Measurements from ENCODE around the gene XAB2. TPM values are rescaled to one million over a fixed set of nuclear protein-coding genes. Genes with fewer than 3 reads are reported as not detected.

XAB2 gene
- total RNA-seq, 3 donors from 2014 or later = 41.3 to 49.0 (median 41.9) TPM

DNA sequence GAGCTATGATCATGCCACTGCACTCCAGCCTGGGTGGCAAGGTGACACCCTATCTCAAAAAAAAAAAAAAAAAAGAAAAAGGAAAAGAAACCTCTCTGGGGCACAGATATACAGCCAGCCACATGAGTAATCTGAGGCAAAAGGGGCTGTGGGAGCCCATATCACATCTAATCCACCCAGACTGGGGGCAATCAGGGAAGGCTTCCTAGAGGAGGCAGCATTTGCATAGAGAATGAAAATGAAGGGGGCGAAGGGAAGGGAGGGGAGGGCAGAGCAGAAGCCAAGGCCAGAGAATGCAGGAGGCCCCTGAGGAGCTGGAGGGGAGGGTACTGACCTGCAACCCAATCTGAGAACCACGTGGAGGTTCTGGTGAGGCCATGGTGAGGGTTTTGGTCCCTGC lies 20.8 kb upstream of the XAB2 start:
- no peak for DNase-seq (ENCODE audit: low spot score in 2 of 2)
- Histone ChIP-seq H3K9me3 (no peaks in the 10 kb centered on the region), H3K27me3 (no peaks in the 10 kb centered on the region), H3K27ac (peak overlapping the region in 1 of 2 donors; percentile 68), H3K36me3 (no peaks in the 10 kb centered on the region), H3K4me1 (no peaks in the 10 kb centered on the region), H3K4me3 (no peak overlapping the region)
- intact Hi-C loops (cut with DNase I; ENCODE audit: low total_unique reads) = no loop called here
- TF ChIP-seq, protein P1, sequence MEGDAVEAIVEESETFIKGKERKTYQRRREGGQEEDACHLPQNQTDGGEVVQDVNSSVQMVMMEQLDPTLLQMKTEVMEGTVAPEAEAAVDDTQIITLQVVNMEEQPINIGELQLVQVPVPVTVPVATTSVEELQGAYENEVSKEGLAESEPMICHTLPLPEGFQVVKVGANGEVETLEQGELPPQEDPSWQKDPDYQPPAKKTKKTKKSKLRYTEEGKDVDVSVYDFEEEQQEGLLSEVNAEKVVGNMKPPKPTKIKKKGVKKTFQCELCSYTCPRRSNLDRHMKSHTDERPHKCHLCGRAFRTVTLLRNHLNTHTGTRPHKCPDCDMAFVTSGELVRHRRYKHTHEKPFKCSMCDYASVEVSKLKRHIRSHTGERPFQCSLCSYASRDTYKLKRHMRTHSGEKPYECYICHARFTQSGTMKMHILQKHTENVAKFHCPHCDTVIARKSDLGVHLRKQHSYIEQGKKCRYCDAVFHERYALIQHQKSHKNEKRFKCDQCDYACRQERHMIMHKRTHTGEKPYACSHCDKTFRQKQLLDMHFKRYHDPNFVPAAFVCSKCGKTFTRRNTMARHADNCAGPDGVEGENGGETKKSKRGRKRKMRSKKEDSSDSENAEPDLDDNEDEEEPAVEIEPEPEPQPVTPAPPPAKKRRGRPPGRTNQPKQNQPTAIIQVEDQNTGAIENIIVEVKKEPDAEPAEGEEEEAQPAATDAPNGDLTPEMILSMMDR (IDR thresholded peaks at IDR 0.05) = no peak

DNA sequence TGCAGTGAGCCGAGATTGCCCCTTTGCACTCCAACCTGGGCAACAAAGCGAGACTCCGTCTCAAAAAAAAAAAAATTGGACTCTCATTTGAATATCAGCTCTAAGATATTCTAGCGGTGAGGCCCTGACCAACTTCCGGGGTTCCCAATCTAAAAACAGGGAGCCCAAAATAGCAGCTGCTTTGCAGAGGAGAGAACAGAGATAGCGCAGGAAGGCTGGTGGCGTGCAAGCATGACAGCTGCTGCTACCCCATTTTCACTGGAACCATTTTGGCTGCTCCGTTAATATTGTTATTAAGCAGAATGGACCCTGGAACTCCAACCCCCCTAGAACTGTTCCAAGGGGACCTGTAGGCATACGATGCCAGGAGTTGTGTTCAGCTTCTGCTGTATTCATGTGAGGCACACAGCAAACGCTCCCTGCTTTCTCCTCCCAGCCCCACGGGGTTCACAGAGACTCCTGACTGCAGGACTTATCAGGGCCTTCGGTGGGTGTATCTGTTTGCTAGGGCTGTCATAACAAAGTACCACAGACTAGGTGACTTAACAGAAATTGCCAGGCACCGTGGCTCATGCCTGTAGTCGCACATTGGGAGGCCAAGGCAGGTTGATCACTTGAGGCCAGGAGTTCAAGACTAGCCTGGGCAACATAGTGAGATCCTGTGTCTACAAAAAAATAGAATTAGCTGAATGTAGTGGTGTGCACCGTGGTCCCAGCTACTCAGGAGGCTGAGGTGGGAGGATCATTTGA lies 19.1 kb upstream of the XAB2 start:
- Histone ChIP-seq H3K9me3 (no peaks in the 10 kb centered on the region), H3K27me3 (no peaks in the 10 kb centered on the region), H3K27ac (peak overlapping the region; percentile 56 to 68), H3K36me3 (no peaks in the 10 kb centered on the region), H3K4me3 (no peak overlapping the region), H3K4me1 (no peaks in the 10 kb centered on the region)
- no peak for TF ChIP-seq POLR2AphosphoS5 (IDR thresholded peaks at IDR 0.05)
- TF ChIP-seq, protein P1 (IDR thresholded peaks at IDR 0.05) = no peak
- TF ChIP-seq POLR2A (IDR thresholded peaks at IDR 0.05) = no peak
- no peak for DNase-seq (ENCODE audit: low spot score in 2 of 2)
- intact Hi-C loops (cut with DNase I; ENCODE audit: low total_unique reads) = no loop called here

DNA sequence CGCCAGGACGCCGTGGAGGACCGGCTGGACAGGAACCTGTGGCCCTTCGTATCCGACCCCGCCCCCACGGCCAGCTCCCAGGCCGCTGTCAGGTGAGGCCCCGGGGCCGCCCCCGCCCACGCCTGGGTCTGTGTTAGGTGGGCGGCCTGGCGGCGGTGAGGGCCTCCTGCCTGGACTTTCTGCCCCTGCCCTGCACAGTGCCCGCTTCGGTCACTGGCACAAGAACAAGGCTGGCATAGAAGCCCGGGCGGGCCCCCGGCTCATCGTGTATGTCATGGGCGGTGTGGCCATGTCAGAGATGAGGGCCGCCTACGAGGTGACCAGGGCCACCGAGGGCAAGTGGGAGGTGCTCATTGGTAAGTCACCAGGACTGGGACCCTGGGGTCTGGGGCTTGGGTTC lies 17.8 kb upstream of the XAB2 start:
- no peak overlapping the region for H3K27ac ChIP-seq
- H3K4me3 ChIP-seq = no peak overlapping the region
- no peaks in the 10 kb centered on the region for H3K4me1 ChIP-seq
- no peaks in the 10 kb centered on the region for H3K9me3 ChIP-seq
- no peaks in the 10 kb centered on the region for H3K36me3 ChIP-seq
- no peak for DNase-seq (ENCODE audit: low spot score in 2 of 2)
- intact Hi-C loops (cut with DNase I; ENCODE audit: low total_unique reads) = no loop called here
- TF ChIP-seq, protein P1 (IDR thresholded peaks at IDR 0.05) = no peak
- no peaks in the 10 kb centered on the region for H3K27me3 ChIP-seq

DNA sequence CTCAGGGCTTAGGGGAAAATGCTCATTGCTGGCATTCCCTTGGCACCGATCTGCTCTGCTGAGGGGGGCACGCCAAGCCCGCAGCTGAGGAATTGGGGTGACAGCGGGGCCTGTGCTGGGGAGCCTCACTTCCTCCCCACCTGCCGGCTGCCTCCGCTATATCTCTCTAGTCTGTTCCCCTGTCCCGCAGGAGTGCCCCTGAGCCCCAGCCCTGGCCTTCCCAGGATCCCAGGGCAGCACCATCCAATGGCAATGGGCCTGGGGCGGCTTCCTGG lies 17.0 kb upstream of the XAB2 start:
- Histone ChIP-seq H3K9me3 (no peaks in the 10 kb centered on the region), H3K36me3 (no peaks in the 10 kb centered on the region), H3K27ac (no peak overlapping the region), H3K4me3 (no peak overlapping the region), H3K4me1 (no peaks in the 10 kb centered on the region), H3K27me3 (no peaks in the 10 kb centered on the region)
- DNase-seq (ENCODE audit: low spot score in 2 of 2) = no peak
- intact Hi-C loops (cut with DNase I; ENCODE audit: low total_unique reads) = no loop called here
- TF ChIP-seq, protein P1 (IDR thresholded peaks at IDR 0.05) = no peak
- no peak for TF ChIP-seq POLR2AphosphoS5 (IDR thresholded peaks at IDR 0.05)
- no peak for TF ChIP-seq POLR2A (IDR thresholded peaks at IDR 0.05)

DNA sequence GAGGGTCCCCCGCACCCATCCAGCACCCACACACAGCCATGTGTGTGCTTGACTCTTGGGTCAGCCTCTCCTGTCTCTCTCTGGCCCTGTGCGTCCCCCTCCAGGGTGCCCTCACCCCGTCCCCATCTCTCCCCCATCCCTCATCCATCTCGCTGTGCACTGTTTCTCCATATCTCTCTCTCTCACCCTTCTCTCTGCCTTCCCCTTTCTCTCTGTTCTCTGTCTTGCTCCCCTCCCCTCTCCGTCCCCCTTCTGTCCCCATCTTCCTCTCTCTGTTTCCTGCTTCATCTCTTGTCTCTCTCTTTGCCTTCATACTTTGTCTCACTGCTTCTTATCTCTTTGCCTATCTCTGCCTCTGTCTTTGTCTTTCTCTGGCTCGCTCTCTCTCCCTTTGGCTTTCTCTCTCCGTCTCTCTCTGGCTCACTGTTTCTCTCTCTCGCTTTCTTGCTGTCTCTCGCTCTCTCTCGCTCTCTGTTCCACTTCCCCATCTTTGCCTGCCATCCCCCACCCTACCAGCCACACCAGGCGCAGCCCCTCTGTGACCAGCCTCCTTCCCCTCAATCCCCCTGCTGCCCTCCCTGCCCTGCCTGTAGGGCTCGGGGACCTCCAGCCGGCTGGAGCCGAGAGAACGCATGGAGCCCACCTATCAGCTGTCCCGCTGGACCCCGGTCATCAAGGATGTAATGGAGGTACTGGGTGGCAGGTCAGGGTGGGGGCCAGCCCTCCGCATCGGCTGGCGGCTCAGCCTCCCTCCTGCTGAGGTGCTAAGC lies 16.5 kb upstream of the XAB2 start:
- TF ChIP-seq POLR2A (IDR thresholded peaks at IDR 0.05) (no peak), POLR2AphosphoS5 (IDR thresholded peaks at IDR 0.05) (no peak)
- TF ChIP-seq, protein P1 (IDR thresholded peaks at IDR 0.05) = no peak
- no peak for DNase-seq (ENCODE audit: low spot score in 2 of 2)
- no peaks in the 10 kb centered on the region for H3K36me3 ChIP-seq
- no peaks in the 10 kb centered on the region for H3K9me3 ChIP-seq
- no peaks in the 10 kb centered on the region for H3K27me3 ChIP-seq
- intact Hi-C loops (cut with DNase I; ENCODE audit: low total_unique reads) = no loop called here
- H3K4me3 ChIP-seq = no peak overlapping the region
- H3K4me1 ChIP-seq = no peaks in the 10 kb centered on the region
- H3K27ac ChIP-seq = no peak overlapping the region
